NAMALWA (cell line): ENCODE data around the gene CCDC122.
"Not testable (repeated sequence)": the region's sequence is repeated elsewhere in the genome, so short reads cannot be mapped to it uniquely, and the experiment has no call there.

Source experiments
- DNase-seq: peaks from one replicate; pipeline ENCODE4 v3.0.0-alpha.2; 2015; ENCODE audit warnings: low spot score

The CCDC122 gene

GRCh38 chr13:43877326-43877725 lies 2.2 kb downstream of the CCDC122 start:
- peak; percentile 35 for DNase-seq

GRCh38 chr13:43876366-43876765 lies 3.2 kb downstream of the CCDC122 start:
- DNase-seq, result peak; percentile 5

DNA sequence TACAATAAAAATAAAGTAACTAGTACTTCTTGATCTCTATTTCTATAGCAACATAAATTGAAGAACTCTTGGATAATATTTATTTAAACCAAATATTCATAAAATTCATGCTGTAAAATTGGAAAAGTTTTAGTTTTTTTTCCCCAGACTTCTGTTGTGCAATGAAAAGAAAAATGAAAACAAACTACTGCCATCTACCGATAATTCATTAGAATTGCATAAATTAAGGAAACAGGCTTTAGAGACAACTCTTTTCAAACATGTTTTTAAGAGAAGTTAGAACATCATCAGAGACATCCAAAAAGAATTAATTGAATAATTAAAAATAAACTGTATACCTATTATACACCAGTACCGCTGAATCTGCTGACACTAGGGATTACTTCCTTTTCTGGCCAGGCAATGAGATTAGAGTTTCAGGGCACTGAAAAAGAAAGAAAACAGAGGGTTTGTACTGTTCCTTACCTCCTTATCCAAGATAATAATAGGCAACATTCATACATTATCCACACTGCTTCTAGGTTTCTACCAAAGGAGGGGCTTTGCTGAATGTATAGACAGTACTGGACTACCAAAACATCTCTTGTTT lies 4.9 kb downstream of the CCDC122 start:
- DNase-seq, result peak; percentile 49

GRCh38 chr13:43872181-43872580 lies 7.4 kb downstream of the CCDC122 start:
- DNase-seq, result no peak

DNA sequence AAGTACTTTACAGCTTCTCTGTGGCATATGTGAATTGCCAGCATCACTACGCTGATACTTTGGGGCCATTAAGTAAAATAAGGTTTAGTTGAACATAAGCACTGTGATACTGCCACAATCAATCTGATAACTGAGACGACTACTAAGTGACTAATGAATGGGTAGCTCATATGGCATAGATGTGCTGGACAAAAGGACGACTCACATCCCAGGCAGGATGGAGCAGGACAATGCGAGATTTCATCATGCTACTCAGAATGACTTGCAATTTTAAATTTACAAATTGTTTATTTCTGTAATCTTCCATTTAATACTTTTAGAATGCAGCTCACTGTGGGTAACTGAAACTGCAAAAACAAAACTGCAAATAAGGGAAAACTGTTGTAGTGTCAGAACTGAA lies 13.6 kb downstream of the CCDC122 start:
- no peak for DNase-seq

DNA sequence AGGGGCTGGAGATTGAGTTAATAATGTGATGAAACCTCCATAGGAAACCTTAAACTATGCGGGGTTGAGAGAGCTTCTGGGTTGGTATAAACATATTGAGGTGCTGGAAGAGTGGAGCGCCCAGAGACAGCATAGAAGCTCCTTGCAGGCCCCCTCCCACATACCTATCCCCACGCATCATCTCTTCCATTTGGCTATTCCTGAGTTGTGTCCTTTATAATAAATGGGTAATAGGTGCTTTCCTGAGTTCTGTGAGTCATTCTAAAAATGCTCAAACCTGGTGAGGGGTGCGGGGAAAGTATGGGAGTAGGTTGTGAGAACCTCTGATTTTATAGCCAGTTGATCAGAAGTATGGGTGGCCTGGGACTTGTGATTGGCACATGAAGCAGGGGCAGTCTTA lies 14.6 kb downstream of the CCDC122 start:
- DNase-seq, result no peak

GRCh38 chr13:43861863-43862262 lies 17.7 kb downstream of the CCDC122 start:
- DNase-seq, result no peak

GRCh38 chr13:43852923-43853404 lies 26.6 kb downstream of the CCDC122 start:
- DNase-seq, result no peak

DNA sequence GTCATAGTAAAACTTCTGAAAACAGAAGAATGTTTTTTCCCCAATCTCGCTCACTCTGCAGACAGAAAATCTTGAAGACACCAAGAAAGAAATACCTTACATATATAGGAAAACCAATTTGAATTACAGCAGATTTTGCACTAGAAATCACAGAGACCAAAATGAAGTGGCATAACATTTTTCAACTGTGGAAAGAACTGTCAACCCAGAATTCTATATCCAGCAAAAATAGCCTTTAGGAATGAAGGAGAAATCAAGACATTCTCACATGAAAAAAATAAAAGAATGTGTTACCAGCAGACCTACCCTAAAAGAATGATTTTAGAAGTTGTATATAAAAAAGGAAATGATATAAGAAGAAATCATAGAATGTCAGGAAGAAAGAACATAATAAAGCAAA lies 28.7 kb downstream of the CCDC122 start:
- no peak for DNase-seq

DNA sequence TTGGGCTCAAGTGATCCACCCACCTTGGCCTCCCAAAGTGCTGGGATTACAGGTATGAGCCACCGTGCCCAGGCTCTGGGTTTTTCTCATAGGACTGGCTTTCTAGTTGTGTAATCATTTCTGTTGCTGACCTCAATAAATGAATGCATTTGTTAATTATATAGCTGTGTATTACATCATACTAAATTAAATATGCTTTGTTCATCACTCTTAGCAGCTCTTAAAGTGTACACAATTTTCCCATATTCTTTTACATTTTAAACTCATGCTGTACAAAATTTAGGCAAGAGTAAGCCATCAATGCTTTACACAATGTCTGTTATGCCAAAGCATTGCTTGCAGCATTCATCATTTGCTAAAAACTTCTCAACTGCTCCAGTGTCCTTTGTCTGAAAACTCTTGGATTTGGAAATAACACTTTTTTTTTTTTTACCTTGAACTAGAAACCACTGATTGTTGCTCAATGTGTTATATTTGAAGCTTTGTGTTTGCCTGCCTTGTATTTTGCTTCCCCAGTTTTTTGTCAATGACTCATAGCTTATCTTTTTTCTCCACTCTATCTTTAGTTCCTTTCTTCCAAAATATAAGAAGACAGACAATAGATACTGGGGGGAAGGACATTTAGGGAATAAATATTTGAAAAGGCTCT lies 31.4 kb downstream of the CCDC122 start:
- DNase-seq, result no peak

DNA sequence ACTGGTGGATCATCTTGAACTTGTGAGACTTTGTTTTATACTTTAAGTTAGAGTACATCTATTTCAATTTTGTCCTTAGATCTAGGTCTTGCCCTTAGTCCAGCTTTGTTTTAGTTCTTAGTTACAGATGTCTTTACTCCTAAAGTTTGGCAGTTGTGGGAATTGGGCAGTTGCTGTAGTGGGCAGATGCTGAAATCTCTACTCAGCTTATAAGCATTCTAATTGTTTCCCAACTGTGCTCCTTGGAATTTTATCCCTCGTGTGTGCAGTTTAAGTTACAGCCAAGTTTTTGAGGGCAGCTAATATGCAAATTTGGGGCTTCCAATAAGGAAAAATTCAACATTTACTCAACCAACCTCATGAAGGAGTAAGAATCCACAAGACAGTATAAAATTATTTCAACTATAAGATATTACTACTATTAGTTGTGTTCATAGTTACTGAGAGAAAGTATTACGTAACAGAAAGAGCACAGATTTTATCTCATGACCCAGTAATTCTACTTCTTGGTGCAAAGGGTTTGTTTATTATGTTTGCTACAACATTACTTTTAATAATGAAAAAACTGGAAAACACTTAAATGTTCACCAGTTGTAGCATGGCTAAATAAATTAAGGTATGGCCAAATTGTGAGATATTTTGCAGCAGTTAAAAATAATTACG lies 32.9 kb downstream of the CCDC122 start:
- DNase-seq, result no peak

DNA sequence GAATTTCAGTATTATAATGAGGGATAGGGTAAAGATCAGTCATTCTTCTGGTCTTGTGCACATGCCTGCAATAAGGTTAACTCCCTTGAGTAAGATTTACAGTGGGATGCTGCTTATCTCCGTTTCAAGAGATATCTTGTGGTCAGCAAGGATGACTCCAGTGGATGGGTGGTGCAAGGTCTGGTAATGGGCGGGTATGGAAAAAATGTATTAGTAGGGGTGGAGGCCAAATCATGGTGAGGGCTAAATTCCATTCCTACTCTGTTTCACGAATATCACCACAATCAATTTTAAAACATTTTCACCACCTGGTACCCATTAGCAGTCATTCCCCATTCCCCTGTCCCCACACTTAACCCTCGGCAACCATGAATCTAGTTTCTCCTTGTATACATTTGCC lies 40.6 kb downstream of the CCDC122 start:
- DNase-seq, result no peak

- DNase-seq, result no peak
Measured at GRCh38 chr13:43835701-43836100, 43.8 kb downstream of the CCDC122 start.

DNA sequence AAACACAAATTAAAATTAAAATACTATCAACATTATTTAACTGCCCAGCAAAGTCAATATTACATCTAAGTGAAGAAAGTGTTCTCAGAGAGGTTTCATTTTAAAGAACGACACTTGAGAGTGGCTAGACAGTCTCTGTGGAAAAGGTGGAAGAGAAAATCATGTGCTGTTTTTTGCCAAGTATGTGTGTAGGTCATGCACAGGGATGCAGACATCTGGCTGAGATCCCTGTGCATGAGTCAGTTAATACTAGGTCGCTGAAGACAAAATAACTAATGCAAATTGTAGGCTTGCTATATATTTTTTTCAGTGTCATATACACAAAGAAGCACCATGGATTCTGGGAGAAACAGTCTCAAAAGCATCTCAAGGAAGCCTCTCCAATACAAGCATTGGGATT lies 48.5 kb downstream of the CCDC122 start:
- no peak for DNase-seq

GRCh38 chr13:43830497-43830881 lies 49.1 kb downstream of the CCDC122 start:
- DNase-seq, result no peak

DNA sequence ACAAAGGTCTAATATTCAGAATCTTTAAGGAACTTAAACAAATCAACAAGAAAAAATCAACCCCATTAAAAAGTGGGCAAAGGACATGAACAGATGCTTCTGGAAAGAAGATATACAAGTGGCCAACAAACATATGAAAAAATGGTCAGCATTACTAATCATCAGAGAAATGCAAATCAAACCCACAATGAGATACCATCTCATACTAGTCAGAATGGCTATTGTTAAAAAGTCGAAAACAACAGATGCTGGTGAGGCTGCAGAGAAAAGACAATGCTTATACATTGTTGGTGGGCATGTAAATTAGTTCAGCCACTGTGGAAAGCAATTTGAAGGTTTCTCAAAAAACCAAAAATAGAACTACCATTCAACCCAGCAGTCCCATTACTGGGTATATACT lies 54.9 kb downstream of the CCDC122 start:
- not testable (repeated sequence) for DNase-seq

GRCh38 chr13:43822969-43823368 lies 56.6 kb downstream of the CCDC122 start:
- no peak for DNase-seq

- DNase-seq, result no peak
Measured at GRCh38 chr13:43816401-43816889, 63.1 kb downstream of the CCDC122 start.

DNA sequence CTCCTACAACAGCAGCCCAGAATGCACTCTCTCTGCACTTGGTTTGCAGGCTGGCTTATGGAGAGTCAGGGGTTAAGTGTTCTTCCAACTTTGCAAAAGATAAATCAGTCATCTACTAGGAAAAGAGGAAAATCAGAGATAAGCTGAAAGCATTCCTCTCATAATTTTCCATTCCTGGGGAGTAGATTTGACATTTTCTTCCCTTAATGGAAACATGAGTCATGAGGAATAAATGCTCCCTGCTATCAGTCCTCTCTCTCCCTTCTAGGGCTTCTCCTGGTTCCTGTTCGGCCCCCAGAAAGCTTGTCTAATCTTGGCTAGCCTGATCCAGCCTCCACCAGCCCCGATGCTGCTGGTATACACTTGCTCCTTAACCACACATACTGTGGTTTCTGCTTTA lies 64.3 kb downstream of the CCDC122 start:
- no peak for DNase-seq

DNA sequence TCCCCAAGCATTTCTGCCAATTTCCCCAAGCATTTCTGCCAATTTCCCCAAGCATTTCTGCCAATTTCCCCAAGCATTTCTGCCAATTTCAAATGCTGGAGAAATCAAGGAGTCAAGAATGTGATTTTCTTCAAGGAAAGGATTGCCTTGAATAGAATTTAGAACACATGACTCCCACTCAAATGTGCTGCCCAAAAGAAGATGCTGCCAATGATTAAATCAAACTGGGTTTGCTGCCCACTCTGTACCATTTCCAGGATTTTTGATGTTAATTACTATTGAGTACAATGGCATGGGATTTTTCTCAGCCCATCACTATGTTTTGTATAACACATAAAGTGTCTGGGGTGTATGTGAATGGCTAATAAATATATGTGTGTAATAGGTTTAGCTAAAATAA lies 70.9 kb downstream of the CCDC122 start:
- DNase-seq, result no peak

DNA sequence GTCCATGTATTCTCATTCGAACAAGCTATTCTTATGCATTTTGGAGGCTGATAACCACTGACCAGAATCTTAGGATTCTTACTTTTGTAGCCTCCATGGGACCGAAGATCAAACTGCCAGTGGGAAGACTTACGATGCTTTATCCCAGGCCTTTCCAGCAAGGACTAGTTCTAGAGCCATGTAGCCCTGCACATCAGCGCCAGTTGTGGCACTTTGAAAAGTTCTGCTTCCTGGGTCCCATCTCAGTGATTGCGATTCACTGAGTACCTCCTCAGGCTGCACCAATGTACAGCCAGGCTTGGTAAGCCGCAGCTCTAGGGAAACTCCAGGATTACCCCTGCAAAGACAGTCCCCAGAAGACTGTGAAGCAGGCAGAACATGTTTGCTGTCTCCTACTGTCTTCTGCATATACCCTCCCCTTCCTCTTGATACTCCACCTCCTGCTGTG lies 73.8 kb downstream of the CCDC122 start:
- no peak for DNase-seq

DNA sequence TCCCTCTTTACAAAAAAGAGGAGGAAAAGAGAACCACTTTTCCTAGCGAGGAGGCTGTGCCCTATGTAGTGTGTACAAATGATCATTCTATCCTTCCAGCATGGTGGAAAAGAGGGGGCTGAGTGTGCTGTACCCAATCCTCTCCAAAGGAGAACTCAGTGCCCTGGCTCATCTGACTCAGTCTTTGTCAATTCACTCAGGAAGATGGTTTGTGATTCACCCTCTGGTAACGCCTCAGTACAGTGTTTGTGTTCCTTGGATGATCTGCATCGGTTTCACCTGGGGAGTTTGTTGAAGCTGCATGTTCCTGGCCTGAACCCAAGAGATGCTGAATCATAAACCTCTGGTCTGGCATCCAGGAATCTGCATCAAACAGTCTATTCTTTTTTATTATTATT lies 74.5 kb downstream of the CCDC122 start:
- DNase-seq, result peak; percentile 16

DNA sequence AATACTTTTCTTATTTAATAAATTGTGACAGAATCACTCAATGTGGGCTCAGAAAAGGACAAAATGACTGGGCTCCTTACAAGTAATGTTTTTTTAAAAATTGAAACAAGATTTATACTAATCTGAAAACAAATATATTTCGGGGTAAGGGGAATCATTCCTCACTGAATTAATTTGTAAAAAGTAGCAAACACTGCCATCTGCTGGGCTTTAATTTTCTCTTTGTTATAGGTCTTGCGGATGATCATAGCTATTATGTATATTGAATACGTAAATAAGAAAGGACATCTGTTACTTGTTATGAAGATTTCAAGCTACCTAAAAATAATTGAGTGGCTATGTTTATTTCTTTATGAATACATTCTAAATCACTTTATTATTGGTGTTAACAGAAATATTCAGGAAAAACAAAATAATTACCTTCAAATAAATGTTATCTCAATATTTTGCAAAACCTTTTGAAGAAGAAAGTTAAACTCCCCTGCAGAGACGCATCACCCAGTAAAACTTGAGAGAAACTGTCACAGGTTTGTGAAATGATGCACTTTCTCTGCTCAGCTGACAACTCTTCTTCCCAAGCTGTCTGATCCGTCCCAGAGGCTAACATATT lies 75.0 kb downstream of the CCDC122 start:
- peak; percentile 79 for DNase-seq
